H1 (cell line): ENCODE results near the gene CCDC157. TPM values are rescaled to one million over a fixed set of nuclear protein-coding genes. Genes with fewer than 3 reads are reported as not detected.

ENCODE experiments used
- CTCF ChIA-PET: fragments of 300-600 bp; sonication (Branson Sonifier 250); formaldehyde crosslinking; loops from one replicate; lab custom pipeline; 2021; ENCODE audit not compliant: partially characterized antibody; lab: Charles Lee
- POLR2A ChIA-PET: fragments of 300-600 bp; sonication (Branson Sonifier 250); formaldehyde crosslinking; loops from one replicate; lab custom pipeline; 2021; ENCODE audit warnings: inconsistent platforms; ENCODE audit not compliant: partially characterized antibody; lab: Charles Lee
- DNase-seq, 2 experiments: peaks; one replicate each; pipeline versions ENCODE4 v3.0.0 to v3.0.0-alpha.2; 2010 to 2022; ENCODE audit warnings: low spot score in 2 of 2, low read depth in 1 of 2, mixed read lengths in 1 of 2
- FAIRE-seq: peaks from 2 replicates; lab custom pipeline; 2011; peaks lifted over from hg19 to GRCh38; lab: Jason Lieb, UNC
- H2AFZ ChIP-seq: 2 replicates; pipeline ENCODE4 v1.8.1; 2012; ENCODE audit warnings: low read length, inconsistent platforms
- H2AK5ac ChIP-seq: 2 replicates; pipeline ENCODE4 v1.6.1; 2013; ENCODE audit warnings: low read depth, low read length
- H2BK120ac ChIP-seq: replicated peaks from 2 replicates; pipeline ENCODE3; 2013; ENCODE audit warnings: low read depth, low read length, inconsistent platforms
- H2BK12ac ChIP-seq: 2 replicates; pipeline ENCODE4 v1.6.1; 2013; ENCODE audit warnings: low read depth, low read length
- H2BK15ac ChIP-seq: 2 replicates; pipeline ENCODE4 v1.6.1; 2013; ENCODE audit warnings: low read length
- H2BK20ac ChIP-seq: 2 replicates; pipeline ENCODE4 v1.6.1; 2013; ENCODE audit warnings: low read length
- H2BK5ac ChIP-seq: 2 replicates; pipeline ENCODE4 v1.6.1; 2013; ENCODE audit warnings: low read depth, low read length
- H3K14ac ChIP-seq: 2 replicates; pipeline ENCODE4 v1.6.1; 2013; ENCODE audit warnings: inconsistent platforms; ENCODE audit not compliant: insufficient read length
- H3K18ac ChIP-seq: 2 replicates; pipeline ENCODE4 v1.6.1; 2013; ENCODE audit warnings: low read length; ENCODE audit errors: extremely low read depth
- H3K23ac ChIP-seq: 2 replicates; pipeline ENCODE4 v1.6.1; 2013; ENCODE audit warnings: inconsistent platforms; ENCODE audit not compliant: insufficient read length
- H3K23me2 ChIP-seq: 2 replicates; pipeline ENCODE4 v1.6.1; 2013; ENCODE audit warnings: low read depth, low read length
- H3K27ac ChIP-seq: 2 replicates; pipeline ENCODE4 v1.6.1; 2011; ENCODE audit warnings: low read depth, low read length, inconsistent platforms
- H3K27me3 ChIP-seq, 4 experiments: replicated peaks in 1 of 4; 1 replicate in 1 of 4; 2 replicates in 3 of 4; pipeline versions ENCODE4 v1.6.1 to v1.8.1; 2011 to 2013; ENCODE audit warnings: low read length in 3 of 4, mild to moderate bottlenecking in 3 of 4, inconsistent platforms in 2 of 4, mixed read lengths in 2 of 4, moderate library complexity in 1 of 4; ENCODE audit not compliant: control insufficient read depth in 3 of 4, insufficient read depth in 3 of 4; ENCODE audit errors: extremely low read depth in 1 of 4
- H3K36me3 ChIP-seq, 4 experiments: 2 replicates each; pipeline versions ENCODE4 v1.6.1 to v1.8.1; 2011 to 2013; ENCODE audit warnings: mild to moderate bottlenecking in 4 of 4, low read length in 3 of 4, moderate library complexity in 2 of 4, control low read depth in 1 of 4, inconsistent platforms in 1 of 4; ENCODE audit not compliant: insufficient read depth in 4 of 4, control insufficient read depth in 2 of 4
- H3K4ac ChIP-seq: replicated peaks from 2 replicates; pipeline ENCODE3; 2013; ENCODE audit warnings: low read length, low read depth, mixed read lengths, inconsistent platforms; ENCODE audit not compliant: insufficient read length
- H3K4me1 ChIP-seq, 4 experiments: replicated peaks in 1 of 4; 1 replicate in 1 of 4; 2 replicates in 3 of 4; pipeline versions ENCODE4 v1.6.1 to v1.8.1; 2011 to 2013; ENCODE audit warnings: low read length in 3 of 4, inconsistent platforms in 2 of 4, mixed read lengths in 1 of 4; ENCODE audit not compliant: insufficient read depth in 4 of 4, control insufficient read depth in 3 of 4
- H3K4me2 ChIP-seq, 2 experiments: 2 replicates each; pipeline versions ENCODE4 v1.6.1 to v1.8.1; 2011 to 2013; ENCODE audit warnings: low read depth in 2 of 2, low read length in 2 of 2, control low read depth in 1 of 2, inconsistent platforms in 1 of 2, mild to moderate bottlenecking in 1 of 2; ENCODE audit not compliant: insufficient read depth in 1 of 2
- H3K4me3 ChIP-seq, 4 experiments: fragments of 200-600, 300-600 bp in 1 of 4; sonication (generic), shearing (Covaris generic), sonication (Bioruptor Twin) in 1 of 4; 2 replicates each; pipeline versions ENCODE4 v1.5.1 to v1.8.1; 2011 to 2016; ENCODE audit warnings: low read length in 4 of 4, low read depth in 3 of 4, control low read depth in 2 of 4, inconsistent platforms in 2 of 4, mild to moderate bottlenecking in 2 of 4, mixed read lengths in 1 of 4, moderate library complexity in 1 of 4; ENCODE audit not compliant: insufficient read depth in 2 of 4; ENCODE audit errors: extremely low read depth in 1 of 4
- H3K56ac ChIP-seq: replicated peaks from 2 replicates; pipeline ENCODE3; 2013; ENCODE audit warnings: low read depth, mild to moderate bottlenecking, mixed read lengths, low read length, inconsistent platforms; ENCODE audit not compliant: insufficient read length
- H3K79me1 ChIP-seq: 2 replicates; pipeline ENCODE4 v1.6.1; 2013; ENCODE audit warnings: low read depth, low read length, control low read depth
- H3K79me2 ChIP-seq, 2 experiments: 2 replicates each; pipeline versions ENCODE4 v1.6.1 to v1.8.1; 2012 to 2013; ENCODE audit warnings: low read length in 2 of 2, mild to moderate bottlenecking in 2 of 2, inconsistent platforms in 1 of 2; ENCODE audit not compliant: insufficient read depth in 2 of 2, control insufficient read depth in 1 of 2
- H3K9ac ChIP-seq, 4 experiments: replicated peaks in 1 of 4; 1 replicate in 1 of 4; 2 replicates in 3 of 4; pipeline versions ENCODE4 v1.6.1 to v1.8.1; 2011 to 2013; ENCODE audit warnings: low read depth in 3 of 4, low read length in 3 of 4, control low read depth in 2 of 4, mild to moderate bottlenecking in 2 of 4, moderate library complexity in 2 of 4, inconsistent platforms in 1 of 4; ENCODE audit errors: extremely low read depth in 1 of 4
- H3K9me3 ChIP-seq, 2 experiments: 2 replicates each; pipeline versions ENCODE4 v1.6.1 to v1.8.1; 2012 to 2013; ENCODE audit warnings: mild to moderate bottlenecking in 2 of 2, moderate library complexity in 2 of 2, control low read depth in 1 of 2, inconsistent platforms in 1 of 2, low read depth in 1 of 2, low read length in 1 of 2, mixed read lengths in 1 of 2; ENCODE audit not compliant: insufficient read depth in 2 of 2
- H4K20me1 ChIP-seq, 2 experiments: replicated peaks in 1 of 2; 2 replicates each; pipeline versions ENCODE3 to v1.8.1; 2011 to 2013; ENCODE audit warnings: inconsistent platforms in 2 of 2, low read length in 2 of 2, mild to moderate bottlenecking in 1 of 2; ENCODE audit not compliant: insufficient read depth in 2 of 2, control insufficient read depth in 1 of 2
- H4K5ac ChIP-seq: 2 replicates; pipeline ENCODE4 v1.6.1; 2013; ENCODE audit warnings: low read length, low read depth, mixed read lengths, inconsistent platforms; ENCODE audit not compliant: insufficient read length
- H4K8ac ChIP-seq: 2 replicates; pipeline ENCODE4 v1.8.0; 2013; ENCODE audit warnings: mild to moderate bottlenecking, moderate library complexity, low read length, inconsistent platforms; ENCODE audit not compliant: insufficient read depth; ENCODE audit errors: extremely low read depth
- H4K91ac ChIP-seq: replicated peaks from 2 replicates; pipeline ENCODE3; 2013; ENCODE audit warnings: low read length, mixed read lengths, inconsistent platforms; ENCODE audit not compliant: insufficient read length
- CBX5 ChIP-seq: fragments of 300-800, 300-1000 bp; sonication (generic); IDR thresholded peaks from 2 replicates; pipeline ENCODE4 v1.7.1; 2016; ENCODE audit warnings: antibody characterized with exemption, low read length, low read depth
- CTCF ChIP-seq, 3 experiments: IDR thresholded peaks; 1 replicate in 2 of 3; 2 replicates in 1 of 3; pipeline versions ENCODE4 v1.5.1 to v1.6.1; 2011; ENCODE audit warnings: low read length in 3 of 3, mild to moderate bottlenecking in 3 of 3, inconsistent platforms in 2 of 3, low read depth in 1 of 3, moderate library complexity in 1 of 3; ENCODE audit not compliant: insufficient read depth in 1 of 3; ENCODE audit errors: control extremely low read depth in 1 of 3
- HDAC2 ChIP-seq, 2 experiments: fragments of 300-600 bp in 1 of 2; sonication (generic) in 1 of 2; IDR thresholded peaks; 2 replicates each; pipeline ENCODE4 v1.6.1; 2011 to 2012; ENCODE audit warnings: low read depth in 2 of 2, low read length in 2 of 2, mild to moderate bottlenecking in 2 of 2, moderate library complexity in 2 of 2, borderline replicate concordance in 1 of 2, inconsistent platforms in 1 of 2
- JUND ChIP-seq: IDR thresholded peaks from 2 replicates; pipeline ENCODE4 v1.6.1; 2011; ENCODE audit warnings: mild to moderate bottlenecking, improper control_type of control experiment, low read length
- RBBP5 ChIP-seq: IDR thresholded peaks from 2 replicates; pipeline ENCODE4 v1.7.1; 2012; ENCODE audit warnings: low read depth, mild to moderate bottlenecking, inconsistent platforms, low read length, moderate library complexity, borderline replicate concordance
- RNF2 ChIP-seq: fragments of 200-900, 300-1000 bp; sonication (generic); IDR thresholded peaks from 2 replicates; pipeline ENCODE4 v1.7.1; 2016; ENCODE audit warnings: borderline replicate concordance, low read depth, mild to moderate bottlenecking, antibody characterized with exemption, low read length; ENCODE audit not compliant: poor library complexity, severe bottlenecking; ENCODE audit errors: missing control alignments
- SIRT6 ChIP-seq: IDR thresholded peaks from one replicate; pipeline ENCODE4 v1.7.1; 2012; ENCODE audit warnings: low read length, inconsistent platforms
- SIX5 ChIP-seq: IDR thresholded peaks from 2 replicates; pipeline ENCODE4 v1.6.1; 2011; ENCODE audit warnings: mild to moderate bottlenecking, low read depth, low read length
- TCF12 ChIP-seq: IDR thresholded peaks from 2 replicates; pipeline ENCODE4 v1.6.1; 2011; ENCODE audit warnings: low read depth, mild to moderate bottlenecking, low read length
- ZNF274 ChIP-seq: IDR thresholded peaks from 2 replicates; pipeline ENCODE4 v1.7.0; 2012; ENCODE audit warnings: low read length, borderline replicate concordance; ENCODE audit errors: extremely low read depth
- WGBS, 2 experiments: shearing (Covaris generic) in 1 of 2; methylation state at CpG; one replicate each; pipeline versions ENCODE4 v1.1.6 to v1.1.7; 2013 to 2015; ENCODE audit warnings: low lambda C conversion rate in 2 of 2, mixed read lengths in 2 of 2, inconsistent platforms in 1 of 2, low coverage in 1 of 2, missing lambda C conversion rate in 1 of 2; ENCODE audit not compliant: insufficient replicate concordance in 2 of 2, insufficient coverage in 1 of 2, insufficient read length in 1 of 2; ENCODE audit errors: extremely low coverage in 1 of 2, missing lambda C conversion rate in 1 of 2; 5-methylcytosine and 5-hydroxymethylcytosine counted together
- polyA plus RNA-seq, 7 experiments: library from polyadenylated mRNA; depleted of rRNA in 3 of 7; stranded (reverse) in 5 of 7; unstranded in 2 of 7; fragments of >200 nt in 5 of 7; fragments of 200-250 nt in 2 of 7; gene quantifications; 1 replicate in 5 of 7; 2 replicates in 1 of 7; 4 replicates in 1 of 7; pipeline versions ENCODE4 v1.2.1 to v1.2.3, GENCODE V29; 2011 to 2013; ENCODE audit warnings: missing spikeins in 2 of 7, mixed read lengths in 2 of 7
- total RNA-seq: library from RNA; stranded (reverse); fragmentation: NEBNext Ultra II Directional; extraction: Animal tissue kit (Norgen Biotek cat#: 25700); gene quantifications from 2 replicates; pipeline ENCODE4 v1.2.1, GENCODE V29; 2021

Gene CCDC157
- total and polyA plus RNA-seq, 2 of the 8 experiments (the other 6 are each of a cell fraction or from before 2014, with no cell fraction given), result 4.1 to 8.4 TPM

GRCh38 chr22:30386608-30386959 lies 29.8 kb downstream of the CCDC157 start:
- Histone ChIP-seq H3K14ac (no peak overlapping the region), H2BK15ac (no peak overlapping the region), H3K9me3 (peaks cover 9% of the 10 kb centered on the region in 2 experiments), H3K4me2 (peak overlapping the region; percentile 87 to 88), H3K23ac (no peak overlapping the region), H3K27me3 (no peaks in the 10 kb centered on the region), H3K9ac (peak overlapping the region in 1 of 4 experiments; percentile 34; a peak in 3 of 7 replicates), H2BK5ac (no peak overlapping the region), H4K5ac (peak overlapping the region; percentile 68), H4K20me1 (peaks cover 0 to 2% of the 10 kb centered on the region in 2 experiments), H2AFZ (no peak overlapping the region), H4K8ac (peak overlapping the region; percentile 75; the same call in 1 of the 2 replicates), H3K79me2 (no peaks in the 10 kb centered on the region; a peak in 1 of 4 replicates), H3K4ac (peak overlapping the region; percentile 72), H2AK5ac (peak overlapping the region; percentile 82; the same call in 1 of the 2 replicates), H3K79me1 (no peaks in the 10 kb centered on the region), H3K27ac (no peak overlapping the region), H3K36me3 (no peaks in the 10 kb centered on the region; a peak in 1 of 8 replicates), H3K56ac (peak overlapping the region; percentile 30), H3K23me2 (peaks cover 4% of the 10 kb centered on the region; the same call in 1 of the 2 replicates), H4K91ac (peak overlapping the region; percentile 91), H2BK120ac (no peak overlapping the region), H3K4me1 (peaks cover 0 to 7% (median 2%) of the 10 kb centered on the region in 4 experiments; a peak in 4 of 7 replicates), H2BK12ac (0 out of 2 replicates have a peak overlapping the region, but pooled peaks have one; percentile 39), H2BK20ac (no peak overlapping the region), H3K18ac (no peak overlapping the region; the same call in 1 of the 2 replicates), H3K4me3 (peak overlapping the region; percentile 42 to 66 (median 54))
- POLR2A ChIA-PET, result interaction anchor here (0.8 to 2.8 kb wide), 3 partner anchors 11 to 51 kb away, joined by 3 to 10 read pairs (median 3); partner anchors contain the start of genes CCDC157 and SF3A1
- no peak for DNase-seq
- 39% methylated on average over 9 of the region's 10 CpGs; no CpG with 5 or more reads in 1 of the 2 experiments for WGBS, 2 experiments
- CTCF ChIA-PET, result interaction anchor here (0.7 to 6.1 kb wide), 8 partner anchors 11 to 123 kb away, joined by 3 to 28 read pairs (median 3); no protein-coding TSS in a partner anchor
- FAIRE-seq, result no peak
- TF ChIP-seq RNF2 (no peak), HDAC2 (IDR thresholded peaks at IDR 0.05; ENCODE audit: borderline replicate concordance in 1 of 2, low read depth in 2 of 2, low read length in 2 of 2) (no peak), TCF12 (no peak), RBBP5 (no peak), SIRT6 (no peak), CTCF (IDR thresholded peaks at IDR 0.05; ENCODE audit: control extremely low read depth in 1 of 3, insufficient read depth in 1 of 3, low read depth in 1 of 3, low read length in 3 of 3) (no peak), ZNF274 (no peak), JUND (no peak), SIX5 (no peak), CBX5 (no peak)
